Progenitor cell of endocrine pancreas (in vitro differentiated cells): ENCODE data around the gene ZSCAN26. TPM values are rescaled to one million over a fixed set of nuclear protein-coding genes. Genes with fewer than 3 reads are reported as not detected.

Experiments
- DNase-seq: peaks from one replicate; pipeline ENCODE4 v3.0.0; 2021; ENCODE audit warnings: low spot score; ENCODE audit not compliant: unreplicated experiment
- H3K27ac Mint-ChIP-seq: 2 replicates; pipeline ENCODE4 v1.8.0; 2021; ENCODE audit warnings: mild to moderate bottlenecking, moderate library complexity, mixed read lengths
- H3K27me3 Mint-ChIP-seq: 2 replicates; pipeline ENCODE4 v1.8.0; 2021; ENCODE audit warnings: mixed read lengths
- H3K36me3 Mint-ChIP-seq: 2 replicates; pipeline ENCODE4 v1.8.0; 2022; ENCODE audit warnings: mixed read lengths; ENCODE audit not compliant: insufficient read depth
- H3K4me1 Mint-ChIP-seq: 2 replicates; pipeline ENCODE4 v1.8.0; 2021; ENCODE audit warnings: low read depth, mixed read lengths
- H3K4me3 Mint-ChIP-seq: 2 replicates; pipeline ENCODE4 v1.8.0; 2021; ENCODE audit warnings: low read depth, mild to moderate bottlenecking, moderate library complexity, mixed read lengths
- H3K9me3 Mint-ChIP-seq: 2 replicates; pipeline ENCODE4 v1.8.0; 2021; ENCODE audit warnings: low read depth, mixed read lengths
- CTCF ChIP-seq: fragments of 200-600 bp; sonication (generic); IDR thresholded peaks from one replicate; pipeline ENCODE4 v1.5.0; 2021; ENCODE audit warnings: antibody characterized with exemption, mild to moderate bottlenecking; ENCODE audit not compliant: unreplicated experiment
- total RNA-seq: library from RNA; stranded (reverse); gene quantifications from 2 replicates; pipeline ENCODE4 v1.2.1, GENCODE V29; 2021

The ZSCAN26 gene
- total RNA-seq, 1 donor from 2014 or later: 25.9 TPM

- Mint-ChIP-seq H3K4me1 (no peaks in the 10 kb centered on the region), H3K4me3 (no peak within 1 kb of the TSS), H3K9me3 (no peaks in the 10 kb centered on the region), H3K27ac (no peak within 1 kb of the TSS), H3K36me3 (no peaks in the 10 kb centered on the region), H3K27me3 (peaks cover 18% of the 10 kb centered on the region)
- TF ChIP-seq CTCF: no peak
- DNase-seq: no peak
These were observed 7.8 kb upstream of the ZSCAN26 start, which contains the start of gene NKAPL for GRCh38 chr6:28258877-28259777. TSS of gene NKAPL (plus strand) at chr6:28259297. CDS start at chr6:28259372, 75 bp downstream.

GRCh38 chr6:28263922-28264321, 3.0 kb upstream of the ZSCAN26 start:
- no peak overlapping the region for H3K27ac Mint-ChIP-seq
- peaks cover 15% of the 10 kb centered on the region for H3K27me3 Mint-ChIP-seq
- H3K9me3 Mint-ChIP-seq: no peaks in the 10 kb centered on the region
- no peak for DNase-seq
- H3K36me3 Mint-ChIP-seq: no peaks in the 10 kb centered on the region
- H3K4me3 Mint-ChIP-seq: no peak overlapping the region
- peaks cover 2% of the 10 kb centered on the region for H3K4me1 Mint-ChIP-seq
- no peak for TF ChIP-seq CTCF

- H3K4me3 Mint-ChIP-seq: no peak overlapping the region
- TF ChIP-seq CTCF: no peak
- no peaks in the 10 kb centered on the region for H3K9me3 Mint-ChIP-seq
- no peak overlapping the region for H3K27ac Mint-ChIP-seq
- no peaks in the 10 kb centered on the region for H3K36me3 Mint-ChIP-seq
- H3K4me1 Mint-ChIP-seq: peaks cover 2% of the 10 kb centered on the region
- peaks cover 10% of the 10 kb centered on the region for H3K27me3 Mint-ChIP-seq
- DNase-seq: no peak
These were observed 2.0 kb upstream of the ZSCAN26 start for GRCh38 chr6:28264834-28265401.

GRCh38 chr6:28266563-28266961, 381 bp upstream of the ZSCAN26 start:
- peaks cover 2% of the 10 kb centered on the region for H3K4me1 Mint-ChIP-seq
- no peak for TF ChIP-seq CTCF
- H3K36me3 Mint-ChIP-seq: peaks cover 1% of the 10 kb centered on the region
- H3K27me3 Mint-ChIP-seq: peaks cover 5% of the 10 kb centered on the region
- no peak for DNase-seq
- no peak overlapping the region for H3K4me3 Mint-ChIP-seq
- no peaks in the 10 kb centered on the region for H3K9me3 Mint-ChIP-seq
- no peak overlapping the region for H3K27ac Mint-ChIP-seq

GRCh38 chr6:28267695-28268059, 734 bp downstream of the ZSCAN26 start:
- H3K4me1 Mint-ChIP-seq: peaks cover 2% of the 10 kb centered on the region
- peaks cover 7% of the 10 kb centered on the region for H3K36me3 Mint-ChIP-seq
- H3K4me3 Mint-ChIP-seq: no peak overlapping the region
- no peak for TF ChIP-seq CTCF
- H3K9me3 Mint-ChIP-seq: no peaks in the 10 kb centered on the region
- no peak for DNase-seq
- H3K27ac Mint-ChIP-seq: no peak overlapping the region
- peaks cover 5% of the 10 kb centered on the region for H3K27me3 Mint-ChIP-seq
